ENCODE results near the gene TINAG.

TINAG gene, protein sequence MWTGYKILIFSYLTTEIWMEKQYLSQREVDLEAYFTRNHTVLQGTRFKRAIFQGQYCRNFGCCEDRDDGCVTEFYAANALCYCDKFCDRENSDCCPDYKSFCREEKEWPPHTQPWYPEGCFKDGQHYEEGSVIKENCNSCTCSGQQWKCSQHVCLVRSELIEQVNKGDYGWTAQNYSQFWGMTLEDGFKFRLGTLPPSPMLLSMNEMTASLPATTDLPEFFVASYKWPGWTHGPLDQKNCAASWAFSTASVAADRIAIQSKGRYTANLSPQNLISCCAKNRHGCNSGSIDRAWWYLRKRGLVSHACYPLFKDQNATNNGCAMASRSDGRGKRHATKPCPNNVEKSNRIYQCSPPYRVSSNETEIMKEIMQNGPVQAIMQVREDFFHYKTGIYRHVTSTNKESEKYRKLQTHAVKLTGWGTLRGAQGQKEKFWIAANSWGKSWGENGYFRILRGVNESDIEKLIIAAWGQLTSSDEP

DNA sequence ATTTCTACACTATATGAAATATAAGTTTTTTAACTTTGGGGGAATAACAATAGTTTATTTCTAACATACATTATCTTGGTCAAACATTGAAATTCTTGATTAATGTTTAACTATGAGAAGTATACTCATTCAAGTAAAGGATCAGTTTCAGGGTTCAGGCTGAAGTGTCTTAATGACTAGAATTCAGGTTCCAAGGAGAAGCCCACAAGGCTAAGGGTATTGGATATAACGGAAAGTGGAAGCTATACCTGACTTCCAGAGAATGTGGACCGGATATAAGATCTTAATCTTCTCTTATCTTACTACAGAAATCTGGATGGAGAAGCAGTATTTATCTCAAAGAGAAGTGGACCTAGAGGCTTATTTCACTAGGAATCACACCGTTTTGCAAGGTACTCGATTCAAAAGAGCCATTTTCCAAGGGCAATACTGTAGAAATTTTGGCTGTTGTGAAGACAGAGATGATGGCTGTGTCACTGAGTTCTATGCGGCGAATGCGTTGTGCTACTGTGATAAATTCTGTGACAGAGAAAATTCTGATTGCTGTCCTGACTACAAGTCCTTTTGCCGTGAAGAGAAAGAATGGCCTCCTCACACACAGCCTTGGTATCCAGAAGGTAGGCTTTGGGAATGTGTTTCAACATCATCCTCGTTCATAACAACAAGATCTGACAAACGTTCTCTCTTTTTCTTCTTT is at the start of gene TINAG:
Gene TINAG, plus strand, starts transcription at position 153 of the 697 bp plus-strand sequence. Its CDS starts 110 bp downstream, at position 263.
- no peak for DNase-seq (ENCODE audit: low spot score)

DNA sequence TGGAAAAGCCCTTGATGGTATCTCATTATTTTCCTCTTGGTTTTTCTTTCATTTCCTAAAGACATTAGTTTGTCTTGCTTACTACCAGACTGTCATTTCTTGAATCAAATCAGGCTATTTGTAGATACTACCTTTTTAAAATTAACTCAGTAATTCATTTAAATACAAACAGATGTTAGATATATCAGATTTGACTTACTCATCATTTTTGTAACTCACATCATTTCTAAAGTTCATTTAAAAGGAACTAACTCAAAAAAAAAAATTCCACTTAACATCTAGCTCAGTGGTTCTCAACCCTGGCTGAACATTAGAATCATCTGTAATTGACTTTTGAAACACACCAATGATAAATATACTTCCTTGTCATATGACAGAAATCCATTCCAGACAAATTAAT is 48.2 kb upstream of the TINAG start:
- no peak for DNase-seq (ENCODE audit: low spot score)

- DNase-seq (ENCODE audit: low spot score): no peak
Observed at GRCh38 chr6:54262499-54262898, 45.7 kb upstream of the TINAG start.

GRCh38 chr6:54262971-54263370 is 45.3 kb upstream of the TINAG start:
- no peak for DNase-seq (ENCODE audit: low spot score)

GRCh38 chr6:54264581-54265272 is 43.5 kb upstream of the TINAG start:
- DNase-seq (ENCODE audit: low spot score): no peak

GRCh38 chr6:54266400-54266923 is 41.8 kb upstream of the TINAG start:
- no peak for DNase-seq (ENCODE audit: low spot score)

DNA sequence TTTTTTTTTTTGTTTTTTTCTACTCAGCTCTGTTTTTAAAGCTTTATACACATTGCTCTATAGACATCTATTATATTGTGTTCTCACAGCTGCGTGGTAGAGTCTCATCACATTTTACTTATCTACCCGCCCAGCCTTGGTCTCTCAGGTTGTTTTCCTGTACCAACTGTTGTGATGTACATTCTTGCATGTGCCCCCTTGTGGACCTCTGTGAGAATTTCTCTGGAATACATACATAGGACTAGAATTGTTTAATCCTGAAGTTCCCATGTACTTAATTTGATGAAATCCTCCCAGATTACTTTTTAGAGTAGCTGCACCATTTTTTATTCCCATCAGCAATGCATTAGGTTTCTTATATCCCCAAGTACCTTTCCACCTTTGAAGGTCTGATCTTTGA is 40.4 kb upstream of the TINAG start:
- no peak for DNase-seq (ENCODE audit: low spot score)

- no peak for DNase-seq (ENCODE audit: low spot score)
Observed at GRCh38 chr6:54273214-54273820, 34.9 kb upstream of the TINAG start.

GRCh38 chr6:54274383-54274782 is 33.9 kb upstream of the TINAG start:
- no peak for DNase-seq (ENCODE audit: low spot score)

- DNase-seq (ENCODE audit: low spot score): no peak
Observed at GRCh38 chr6:54282186-54282585, 26.1 kb upstream of the TINAG start.

DNA sequence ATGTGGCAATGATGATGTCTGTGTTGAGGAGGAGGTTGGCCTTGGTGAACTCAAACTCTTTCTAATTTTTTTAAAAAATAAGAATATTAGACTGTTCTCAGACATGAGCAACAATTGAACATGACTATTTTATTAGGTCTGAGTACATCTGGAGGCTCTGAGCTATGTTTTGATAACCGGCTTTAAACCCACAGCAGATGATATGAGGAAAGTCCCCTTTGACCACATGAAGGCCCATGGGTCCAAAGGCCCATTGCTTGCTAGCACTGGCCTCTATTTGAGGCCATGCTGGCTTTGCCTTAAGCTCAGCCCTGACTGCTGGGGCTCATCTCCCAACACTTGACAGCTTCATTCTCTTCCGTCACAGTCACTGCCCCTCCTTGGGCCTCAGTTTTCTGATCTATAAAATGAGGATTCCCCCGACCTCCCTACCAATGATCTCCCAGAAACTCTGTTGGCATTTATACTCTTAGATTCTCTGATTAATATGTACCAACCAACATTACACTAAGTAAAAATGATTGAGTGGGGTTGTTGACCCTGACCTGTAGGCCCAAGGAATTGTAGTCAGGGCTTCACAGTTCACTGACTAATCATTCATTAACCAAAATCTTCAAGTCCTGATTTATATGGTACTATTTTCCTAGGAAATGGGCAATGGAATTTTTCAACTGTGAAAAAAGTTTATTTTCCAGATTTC is 23.9 kb upstream of the TINAG start:
- no peak for DNase-seq (ENCODE audit: low spot score)

DNA sequence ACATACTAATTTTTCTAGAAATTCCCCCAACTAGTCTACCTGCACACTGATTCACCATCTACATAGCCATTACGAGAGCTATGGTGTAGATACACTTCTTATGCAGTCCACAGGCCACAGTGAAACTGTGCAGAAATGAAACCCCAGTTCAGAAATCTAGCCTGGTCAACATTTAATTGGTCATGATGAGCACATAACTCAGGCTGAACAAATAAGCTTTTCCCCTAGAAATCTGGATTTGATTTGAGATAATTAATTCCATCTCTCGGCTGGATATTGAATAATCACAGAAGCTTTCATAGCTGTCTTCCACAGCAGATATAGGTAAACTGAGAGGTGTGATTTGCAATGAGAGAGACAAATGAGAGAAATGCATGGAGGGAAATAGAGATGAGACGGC is 22.6 kb upstream of the TINAG start:
- DNase-seq (ENCODE audit: low spot score): no peak

- no peak for DNase-seq (ENCODE audit: low spot score)
Observed at GRCh38 chr6:54286141-54286540, 22.1 kb upstream of the TINAG start.

- DNase-seq (ENCODE audit: low spot score): no peak
Observed at GRCh38 chr6:54288474-54288873, 19.8 kb upstream of the TINAG start.

DNA sequence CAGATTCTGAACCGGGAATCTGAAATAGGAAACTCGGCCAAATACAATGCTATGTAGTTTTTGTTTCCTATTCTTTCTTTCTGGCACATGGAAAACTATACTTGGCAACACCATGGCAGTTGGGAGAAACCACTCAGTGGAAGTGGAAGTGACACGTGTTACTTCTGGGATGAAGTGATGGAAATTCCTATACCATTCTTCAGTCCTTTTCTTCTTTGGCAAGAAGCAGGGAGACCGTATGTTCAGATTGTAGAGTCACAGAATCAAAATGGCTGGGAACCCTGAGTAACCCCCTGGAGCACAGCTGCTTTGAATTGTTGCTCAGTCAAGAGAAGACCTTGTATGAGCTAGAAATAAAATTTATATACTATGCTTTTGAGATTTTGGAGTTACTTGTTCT is 18.8 kb upstream of the TINAG start:
- no peak for DNase-seq (ENCODE audit: low spot score)

DNA sequence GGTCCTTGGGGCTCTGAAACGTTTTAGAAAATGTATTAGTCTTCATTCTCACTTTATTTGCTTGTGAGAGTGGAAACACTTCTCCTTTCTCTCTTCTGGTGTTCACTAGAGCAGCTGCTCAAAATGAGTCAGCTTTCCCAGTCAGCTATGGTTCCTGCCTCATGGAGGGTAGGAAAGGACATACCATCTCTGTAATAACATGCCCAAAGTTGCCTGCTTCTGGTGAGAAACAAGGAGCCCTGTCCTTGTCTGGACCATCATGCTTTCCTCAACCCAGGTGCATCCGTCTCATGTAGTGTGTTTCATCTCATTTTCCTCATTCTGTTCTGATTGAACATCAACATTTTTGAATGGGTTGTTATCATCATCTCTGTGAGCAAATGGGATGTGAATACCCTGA is 17.1 kb upstream of the TINAG start:
- DNase-seq (ENCODE audit: low spot score): no peak

DNA sequence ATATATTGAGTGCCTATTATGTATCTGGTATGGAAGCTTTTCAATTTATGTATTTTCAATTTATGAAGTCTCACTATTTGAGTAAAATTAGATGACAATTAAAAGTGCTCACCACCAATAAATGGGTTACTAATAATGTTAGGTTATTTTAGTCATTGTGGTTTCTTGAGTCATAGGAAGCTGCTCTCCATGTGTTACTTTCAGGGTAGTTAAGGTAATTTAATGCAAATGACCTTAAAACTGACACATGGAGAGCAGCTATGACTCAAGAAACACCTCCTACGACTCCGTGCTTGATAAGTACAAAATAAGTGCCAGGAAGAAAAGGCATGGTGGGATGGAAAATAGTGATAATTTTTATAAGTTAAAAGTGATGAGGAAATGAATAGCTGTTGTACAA is 16.5 kb upstream of the TINAG start:
- no peak for DNase-seq (ENCODE audit: low spot score)

DNA sequence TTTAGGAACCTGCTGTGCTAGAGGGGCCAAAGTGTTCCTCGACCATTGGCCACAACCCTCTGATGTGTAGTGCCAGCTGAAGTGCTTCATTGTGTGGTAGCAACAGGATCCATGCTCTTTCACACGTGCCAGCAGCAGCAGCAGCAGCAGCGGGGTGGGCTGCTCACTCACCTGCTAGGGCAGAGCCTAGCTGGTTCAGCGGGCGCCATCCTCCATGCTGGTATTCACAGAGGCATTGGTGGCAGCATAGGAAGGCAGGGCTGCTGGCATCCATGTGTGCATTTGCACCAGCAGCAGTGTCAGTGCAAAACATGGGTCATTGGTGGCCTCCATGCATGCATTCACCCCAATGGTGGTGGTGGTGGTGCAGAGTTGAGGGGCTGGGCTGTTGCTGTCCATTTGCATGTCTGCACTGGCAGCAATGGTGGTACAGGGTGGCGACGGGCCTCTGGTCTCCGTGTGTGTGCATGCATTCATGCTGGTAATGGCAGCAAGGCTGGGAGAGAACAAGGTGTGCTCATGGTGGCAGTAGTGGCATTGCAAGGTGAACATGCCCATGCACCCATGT is 13.2 kb upstream of the TINAG start:
- no peak for DNase-seq (ENCODE audit: low spot score)

- DNase-seq (ENCODE audit: low spot score): no peak
Observed at GRCh38 chr6:54299542-54300269, 8.5 kb upstream of the TINAG start.

GRCh38 chr6:54301770-54302169 is 6.5 kb upstream of the TINAG start:
- no peak for DNase-seq (ENCODE audit: low spot score)
